DOHH2 (cell line): ENCODE data around the gene CAPZB.

Experiments used
- CTCF ChIP-seq: fragments of 200-600 bp; sonication (generic); IDR thresholded peaks from one replicate; pipeline ENCODE4 v1.5.1; 2014; ENCODE audit warnings: antibody characterized with exemption, mild to moderate bottlenecking, low read depth, low read length; ENCODE audit not compliant: poor library complexity, severe bottlenecking
- EZH2phosphoT487 ChIP-seq: fragments of 200-600 bp; sonication (generic); IDR thresholded peaks from 2 replicates; pipeline ENCODE4 v1.6.1; 2017; ENCODE audit warnings: borderline replicate concordance, mild to moderate bottlenecking, antibody characterized with exemption, low read length, moderate library complexity, mixed read lengths

GRCh38 chr1:19342894-19343616 is 142.3 kb downstream of the CAPZB start:
- TF ChIP-seq CTCF (no peak), EZH2phosphoT487 (no peak)
